CD4-positive, alpha-beta T cell treated with Interleukin-12 subunit alpha and Interleukin-12 subunit beta, for 1 hour (primary cell): Measurements from ENCODE around the gene ILF2.
A peak's percentile ranks its signal among the peaks of the same experiment; 100 is the strongest.

Experiments
- DNase-seq: peaks from one replicate; pipeline ENCODE4 v3.0.0-alpha.2; 2020

Gene ILF2

GRCh38 chr1:153626477-153626903 lies 44.3 kb downstream of the ILF2 start:
- no peak for DNase-seq

GRCh38 chr1:153624965-153625611 lies 45.7 kb downstream of the ILF2 start:
- no peak for DNase-seq

GRCh38 chr1:153623101-153623500 lies 47.7 kb downstream of the ILF2 start:
- no peak for DNase-seq

- DNase-seq: no peak
Measured at GRCh38 chr1:153619171-153619570, 51.6 kb downstream of the ILF2 start.

GRCh38 chr1:153617663-153618062 lies 53.1 kb downstream of the ILF2 start:
- DNase-seq: peak; percentile 61

GRCh38 chr1:153616917-153617311 lies 53.9 kb downstream of the ILF2 start:
- no peak for DNase-seq

GRCh38 chr1:153616144-153616916 lies 54.5 kb downstream of the ILF2 start, which contains the start of gene S100A14:
Gene S100A14, minus strand, starts transcription at chr1:153616325. Its CDS starts 467 bp downstream, at chr1:153615858.
- DNase-seq: no peak

GRCh38 chr1:153615406-153615805 lies 55.4 kb downstream of the ILF2 start:
- DNase-seq: no peak

DNA sequence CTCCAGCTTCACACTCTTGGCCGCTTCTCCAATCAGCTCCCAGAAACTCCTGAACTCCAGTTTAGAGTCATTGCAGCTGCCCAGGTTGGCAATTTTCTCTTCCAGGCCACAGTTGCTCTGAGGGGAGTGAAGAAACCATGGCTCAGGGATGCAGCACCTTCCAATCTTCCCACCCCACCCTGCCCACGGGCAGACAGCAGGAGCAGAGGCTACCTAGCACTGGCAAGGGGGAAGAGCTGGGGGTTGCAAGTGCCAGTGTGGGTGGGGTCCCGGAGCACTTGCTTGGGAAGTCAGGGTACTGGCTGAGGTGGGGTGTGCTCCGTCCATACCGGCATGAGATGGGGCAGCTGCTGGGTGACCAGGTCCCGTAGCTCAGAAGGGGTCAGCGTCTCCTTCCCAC lies 55.9 kb downstream of the ILF2 start:
- no peak for DNase-seq

- no peak for DNase-seq
Measured at GRCh38 chr1:153614189-153614900, 56.4 kb downstream of the ILF2 start.

- no peak for DNase-seq
Measured at GRCh38 chr1:153613406-153613805, 57.4 kb downstream of the ILF2 start.

DNA sequence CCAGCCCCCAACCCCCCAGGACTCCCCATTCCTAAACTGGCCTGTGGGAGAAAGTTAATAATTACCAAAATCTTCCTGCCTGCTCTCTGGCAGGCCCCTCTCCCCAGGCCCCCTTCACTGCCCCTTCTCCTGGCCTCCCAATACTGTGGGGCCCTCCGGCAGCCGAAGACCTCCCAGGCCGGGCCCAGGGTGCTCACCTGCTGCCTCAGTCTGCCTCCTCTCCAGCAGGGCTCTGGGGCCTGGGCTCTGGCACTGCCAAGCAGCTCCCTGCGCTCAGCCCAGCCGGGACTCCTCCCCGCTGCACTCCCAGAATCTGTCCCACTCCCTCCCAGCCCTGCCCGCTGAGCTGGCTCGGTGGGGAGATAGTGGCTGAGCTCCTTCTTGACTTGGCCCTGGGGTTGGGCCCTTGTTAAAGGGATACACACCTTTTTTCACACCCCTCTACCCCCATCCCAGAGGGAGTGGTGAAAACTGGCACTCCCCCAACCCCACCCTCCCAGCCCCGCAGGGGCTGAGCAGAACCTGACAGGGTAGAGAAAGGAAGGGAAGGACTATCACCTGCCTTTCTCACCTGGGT lies 58.0 kb downstream of the ILF2 start, which contains the start of gene S100A16:
Gene S100A16 (minus strand): TSS at position 383 of the 577 bp plus-strand sequence. CDS start 4,986 bp downstream, outside the sequence.
- DNase-seq: no peak

DNA sequence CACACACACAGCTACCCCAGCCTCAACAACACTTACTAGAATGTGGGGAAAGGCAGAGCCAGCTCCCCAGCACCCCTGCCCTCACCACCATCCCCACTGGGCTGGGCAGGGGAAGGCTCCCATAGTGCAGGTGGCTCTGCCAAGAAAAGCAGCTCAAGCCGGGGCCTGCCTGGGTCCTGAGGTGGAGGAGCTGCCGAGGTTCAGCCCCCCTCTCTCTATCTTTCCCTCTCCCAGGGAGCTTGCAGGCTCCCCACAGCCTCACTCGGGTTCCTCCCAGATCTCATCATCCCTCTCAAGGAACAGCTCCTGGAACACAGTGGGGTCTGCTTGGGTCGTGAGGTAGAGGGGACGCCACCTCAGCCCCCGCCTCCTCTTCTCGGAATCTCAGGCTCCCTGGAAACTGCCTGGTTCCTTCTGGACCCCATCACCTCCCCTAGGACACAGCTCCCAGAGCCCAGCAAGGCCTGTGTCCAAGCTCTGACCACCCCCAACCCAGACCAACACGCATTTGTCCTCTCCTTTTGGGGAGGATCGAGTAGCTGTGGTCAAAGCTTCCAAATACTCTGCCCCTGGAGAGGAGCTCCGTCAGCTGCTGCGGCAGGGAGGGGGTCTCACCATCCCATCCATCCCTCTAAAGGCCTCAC lies 58.6 kb downstream of the ILF2 start:
- no peak for DNase-seq
